ENCODE results near the gene NCF4.

The NCF4 gene

GRCh38 chr22:36865346-36865745 is 4.5 kb downstream of the NCF4 start:
- no peak for DNase-seq

GRCh38 chr22:36867695-36868094 is 6.9 kb downstream of the NCF4 start:
- DNase-seq = no peak

DNA sequence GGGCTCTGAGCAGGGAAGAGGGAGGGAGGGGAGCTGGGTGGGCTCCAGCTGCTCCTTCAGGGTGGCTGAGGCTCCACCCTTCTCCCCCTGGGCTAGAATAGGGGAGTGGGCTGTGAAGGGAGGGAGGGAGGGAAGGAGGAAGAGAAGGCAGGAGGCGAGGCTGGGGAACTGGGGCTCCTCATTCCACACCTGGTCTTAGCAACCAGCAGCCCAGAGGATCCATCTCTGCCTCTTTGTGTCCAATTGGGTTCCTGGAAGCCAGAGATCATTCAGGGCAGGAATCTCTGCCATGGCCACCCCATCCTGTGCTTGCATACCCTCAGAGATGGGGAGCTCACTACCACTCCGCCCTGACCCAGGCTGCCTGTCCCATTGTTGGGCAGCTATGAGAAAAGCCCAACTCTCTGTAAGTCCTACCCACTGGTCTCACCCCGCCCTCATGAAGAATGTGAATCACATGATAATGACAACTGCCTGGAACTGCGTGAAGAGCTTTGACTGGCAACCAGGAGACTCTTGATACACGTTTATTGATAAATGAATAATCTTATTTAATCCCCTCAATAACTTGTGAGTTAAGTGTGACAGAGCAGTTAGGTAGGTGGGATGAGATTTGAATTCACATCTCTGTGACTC is 7.9 kb downstream of the NCF4 start:
- DNase-seq = no peak

- DNase-seq = no peak
Measured at GRCh38 chr22:36870250-36870649, 9.4 kb downstream of the NCF4 start.

DNA sequence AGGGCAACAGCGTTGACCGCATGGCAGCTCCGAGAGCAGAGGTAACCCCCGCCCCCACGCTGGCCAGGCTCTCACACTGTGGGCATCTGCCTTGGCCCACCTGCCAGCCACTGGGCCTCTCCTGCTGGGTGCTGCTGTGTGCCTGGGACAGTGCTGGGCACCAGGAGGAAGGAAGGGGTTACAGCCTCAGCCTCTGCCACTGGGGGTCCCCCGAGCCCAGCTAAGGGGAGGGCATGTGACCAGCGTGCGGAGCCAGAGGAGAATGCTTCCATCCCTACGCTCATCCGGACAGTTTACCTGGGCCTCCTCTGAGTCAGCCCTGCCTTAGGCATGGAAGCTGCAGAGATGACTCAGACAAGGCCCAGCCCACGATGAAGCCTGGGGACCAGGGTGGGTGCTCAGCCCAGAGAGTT is 10.9 kb downstream of the NCF4 start:
- DNase-seq = no peak

DNA sequence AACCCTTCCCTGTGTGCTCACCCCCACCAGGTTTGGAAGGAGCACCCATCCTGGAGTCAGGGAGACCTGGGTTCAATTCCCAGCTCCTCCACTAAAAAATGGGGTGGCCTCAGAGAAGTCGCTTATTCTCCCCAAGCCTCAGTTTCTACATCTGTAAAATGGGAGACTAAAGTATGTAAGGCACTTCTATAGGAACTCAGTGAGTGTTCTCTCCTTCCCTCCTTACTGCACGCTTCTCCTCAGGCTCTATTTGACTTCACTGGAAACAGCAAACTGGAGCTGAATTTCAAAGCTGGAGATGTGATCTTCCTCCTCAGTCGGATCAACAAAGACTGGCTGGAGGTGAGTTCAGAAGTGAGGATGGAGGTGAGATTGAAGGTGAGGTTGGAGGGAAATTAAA is 11.3 kb downstream of the NCF4 start:
- DNase-seq = no peak

GRCh38 chr22:36872866-36873498 is 12.2 kb downstream of the NCF4 start:
- no peak for DNase-seq

GRCh38 chr22:36873614-36874308 is 13.0 kb downstream of the NCF4 start:
- DNase-seq = no peak

- DNase-seq = no peak
Measured at GRCh38 chr22:36874309-36874696, 13.5 kb downstream of the NCF4 start.

DNA sequence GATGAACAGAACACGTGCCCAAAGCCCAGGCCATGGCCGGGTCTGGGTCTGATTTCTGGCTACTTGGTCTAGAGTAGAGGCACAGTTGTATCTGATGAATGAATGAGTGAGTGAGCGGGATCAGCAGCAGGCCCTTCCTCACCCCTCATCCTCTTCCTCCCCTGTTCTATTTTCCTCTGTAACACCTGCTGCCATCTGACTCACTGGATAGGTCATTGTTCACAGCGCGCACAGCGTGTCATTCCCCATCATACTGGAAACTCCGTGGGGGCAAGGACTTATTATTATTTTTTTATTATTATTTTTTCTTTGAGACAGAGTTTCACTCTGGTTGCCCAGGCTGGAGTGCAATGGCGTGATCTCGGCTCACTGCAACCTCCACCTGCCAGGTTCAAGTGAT is 13.9 kb downstream of the NCF4 start:
- no peak for DNase-seq

- no peak for DNase-seq
Measured at GRCh38 chr22:36875741-36876140, 14.9 kb downstream of the NCF4 start.

DNA sequence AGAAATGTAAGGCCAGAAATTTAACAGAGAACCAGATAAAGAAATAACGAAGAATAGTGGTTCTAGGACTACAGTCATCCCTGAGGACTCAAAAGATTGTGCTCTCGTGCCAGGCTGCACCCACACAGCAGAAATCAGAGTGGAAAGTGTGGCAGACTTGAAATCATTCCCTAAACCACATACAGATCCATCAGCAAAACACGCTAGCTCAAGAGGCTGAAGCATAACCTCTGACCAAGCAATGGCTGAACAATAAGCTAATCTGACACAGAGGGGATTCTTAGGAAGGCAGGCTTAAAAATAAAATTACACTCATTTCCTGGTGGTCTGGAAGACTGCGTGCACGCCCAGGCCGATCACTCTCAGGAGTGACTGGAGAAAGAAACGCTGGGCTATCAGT is 19.0 kb downstream of the NCF4 start:
- DNase-seq = no peak

DNA sequence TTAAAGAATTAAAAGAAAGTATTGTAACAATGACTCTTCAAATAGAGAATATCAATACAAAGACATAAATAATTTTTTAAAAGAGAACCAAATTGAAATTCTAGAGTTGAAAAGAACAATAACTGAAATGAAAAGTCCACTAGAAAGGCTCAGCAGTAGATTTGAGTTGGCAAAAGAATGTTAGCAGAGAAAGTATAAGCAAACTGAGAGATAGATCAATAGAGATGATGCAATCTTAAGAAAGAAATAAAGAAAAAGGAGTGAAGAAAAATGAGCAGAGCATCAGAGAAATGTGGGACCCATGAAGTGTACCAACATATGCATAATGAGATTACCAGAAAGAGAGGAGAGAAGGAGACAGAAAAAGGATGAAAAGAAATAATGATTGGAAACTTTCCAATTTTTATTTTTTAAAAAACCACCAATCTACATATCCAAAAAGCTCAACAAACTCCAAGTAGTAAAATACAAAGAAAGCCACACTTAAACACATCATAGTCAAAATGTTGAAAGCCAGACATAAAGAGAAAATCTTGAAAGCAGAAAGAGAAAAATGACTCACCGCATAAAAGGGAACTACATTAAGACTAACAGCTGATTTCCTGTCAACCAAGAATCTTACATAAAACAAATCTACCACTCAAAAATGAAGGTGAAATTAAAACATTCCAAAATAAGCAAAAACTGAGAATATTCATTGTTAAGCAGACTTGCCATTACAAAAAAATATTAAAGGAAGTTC is 20.9 kb downstream of the NCF4 start:
- no peak for DNase-seq

- no peak for DNase-seq
Measured at GRCh38 chr22:36884349-36885158, 23.7 kb downstream of the NCF4 start.

GRCh38 chr22:36885474-36885873 is 24.7 kb downstream of the NCF4 start:
- no peak for DNase-seq

DNA sequence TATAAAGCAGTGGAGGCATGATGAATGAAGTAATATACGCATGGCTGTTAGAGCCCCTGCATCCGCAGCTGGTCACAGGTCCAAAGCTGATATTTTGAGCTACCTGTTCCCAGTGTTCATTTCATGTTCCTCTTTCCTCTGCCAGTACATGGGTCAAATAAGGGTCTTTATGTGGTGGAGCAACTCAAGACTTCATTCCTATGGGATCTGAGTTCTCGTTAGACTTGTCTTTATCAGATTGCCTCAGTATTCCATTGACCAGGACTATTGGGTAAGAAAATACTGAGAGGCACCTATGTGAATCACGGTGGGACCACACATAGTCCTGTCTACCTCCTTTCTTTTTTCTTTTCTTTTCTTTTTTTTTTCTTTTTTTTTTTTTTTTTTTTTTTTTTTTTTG is 25.2 kb downstream of the NCF4 start:
- no peak for DNase-seq

GRCh38 chr22:36887162-36887561 is 26.4 kb downstream of the NCF4 start:
- DNase-seq = no peak

- DNase-seq = no peak
Measured at GRCh38 chr22:36891646-36892045, 30.8 kb downstream of the NCF4 start.

- DNase-seq = no peak
Measured at GRCh38 chr22:36892292-36892691, 31.5 kb downstream of the NCF4 start.

- DNase-seq = no peak
Measured at GRCh38 chr22:36893262-36893661, 32.5 kb downstream of the NCF4 start.

DNA sequence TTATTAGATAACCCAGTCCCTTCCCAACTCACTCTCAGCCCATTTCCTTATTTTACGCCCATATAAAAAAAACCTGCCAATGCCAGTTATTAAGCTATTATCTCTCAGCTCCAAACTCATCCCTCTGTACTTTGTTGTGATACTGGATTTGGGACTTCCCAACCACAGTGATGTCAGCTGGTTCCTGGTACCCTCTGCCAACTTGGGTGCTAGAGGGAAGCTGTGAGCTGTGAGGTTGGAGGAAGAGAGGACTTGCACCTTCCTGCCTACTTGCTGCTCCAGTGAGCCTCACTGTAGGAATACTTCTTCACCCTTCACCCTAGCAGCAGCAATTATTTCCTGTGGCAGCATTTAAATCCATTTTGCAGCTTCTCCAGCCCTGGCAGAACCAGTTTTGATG is 33.5 kb downstream of the NCF4 start:
- DNase-seq = no peak

GRCh38 chr22:36897611-36898010 is 36.8 kb downstream of the NCF4 start:
- no peak for DNase-seq

DNA sequence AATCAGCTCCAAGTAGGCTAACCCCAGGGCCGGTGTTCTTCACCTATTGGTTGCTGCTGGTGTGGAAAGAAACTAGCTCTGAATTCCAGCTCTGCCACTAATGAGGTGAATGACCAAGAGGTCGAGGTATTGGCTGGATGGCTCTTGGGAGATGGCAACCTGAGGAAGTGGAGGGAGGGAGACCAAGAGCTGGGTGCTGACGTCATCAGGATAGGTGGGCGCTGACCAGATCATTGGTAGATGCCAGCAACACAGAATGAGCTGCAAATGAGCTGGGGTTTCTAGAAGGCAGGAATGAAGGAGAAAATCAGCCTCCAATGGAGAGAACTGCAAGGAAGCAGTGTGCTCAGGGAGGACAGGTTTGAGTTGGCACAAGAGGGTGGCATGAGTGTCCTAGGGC is 37.9 kb downstream of the NCF4 start:
- DNase-seq = no peak

All from activated CD4-positive, alpha-beta T cell treated with anti-CD3 and anti-CD28 coated beads for 1 hour (primary cell).